ENCODE results near the gene PTPRN2.
"Not testable (repeated sequence)": the region's sequence is repeated elsewhere in the genome, so short reads cannot be mapped to it uniquely, and the experiment has no call there.

PTPRN2 gene

GRCh38 chr7:157740251-157740798 is 847.3 kb downstream of the PTPRN2 start:
- Histone ChIP-seq H3K27me3 (ENCODE audit: control insufficient read depth in 1 of 2, insufficient read depth in 2 of 2, low read length in 2 of 2) (peaks cover 0 to 4% of the 10 kb centered on the region in 2 donors), H3K9ac (ENCODE audit: low read length) (no peak overlapping the region), H3K4me1 (ENCODE audit: insufficient read depth, low read length) (no peaks in the 10 kb centered on the region), H3K36me3 (ENCODE audit: insufficient read depth, low read length) (no peaks in the 10 kb centered on the region), H3K27ac (ENCODE audit: low read depth, low read length) (no peak overlapping the region), H3K9me3 (ENCODE audit: low read length) (no peaks in the 10 kb centered on the region), H3K4me3 (ENCODE audit: low read depth in 1 of 2, low read length in 2 of 2) (no peak overlapping the region)

DNA sequence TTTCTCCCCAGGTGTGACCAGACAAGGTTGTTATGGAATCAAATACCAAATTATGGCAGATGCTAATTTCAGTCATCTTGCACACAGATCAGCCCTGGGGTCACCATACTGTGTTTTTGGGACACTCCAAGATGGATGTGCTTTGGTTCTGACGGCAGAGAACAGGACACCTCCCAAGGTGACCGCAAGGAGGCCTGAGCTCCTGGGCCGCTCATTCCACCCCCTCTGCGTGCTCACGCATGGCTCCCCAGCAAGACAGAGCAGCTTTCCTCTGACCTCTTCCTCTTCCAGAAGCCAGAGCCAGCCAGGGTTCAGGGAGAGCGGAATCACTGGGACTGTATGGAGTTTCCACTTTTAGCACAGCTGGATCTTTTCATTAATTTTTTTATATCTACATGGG is 848.0 kb downstream of the PTPRN2 start:
- Histone ChIP-seq H3K4me3 (ENCODE audit: low read depth in 1 of 2, low read length in 2 of 2) (no peak overlapping the region), H3K27me3 (ENCODE audit: control insufficient read depth in 1 of 2, insufficient read depth in 2 of 2, low read length in 2 of 2) (peaks cover 0 to 4% of the 10 kb centered on the region in 2 donors), H3K9me3 (ENCODE audit: low read length) (no peaks in the 10 kb centered on the region), H3K27ac (ENCODE audit: low read depth, low read length) (no peak overlapping the region), H3K4me1 (ENCODE audit: insufficient read depth, low read length) (no peaks in the 10 kb centered on the region), H3K9ac (ENCODE audit: low read length) (no peak overlapping the region), H3K36me3 (ENCODE audit: insufficient read depth, low read length) (no peaks in the 10 kb centered on the region)

DNA sequence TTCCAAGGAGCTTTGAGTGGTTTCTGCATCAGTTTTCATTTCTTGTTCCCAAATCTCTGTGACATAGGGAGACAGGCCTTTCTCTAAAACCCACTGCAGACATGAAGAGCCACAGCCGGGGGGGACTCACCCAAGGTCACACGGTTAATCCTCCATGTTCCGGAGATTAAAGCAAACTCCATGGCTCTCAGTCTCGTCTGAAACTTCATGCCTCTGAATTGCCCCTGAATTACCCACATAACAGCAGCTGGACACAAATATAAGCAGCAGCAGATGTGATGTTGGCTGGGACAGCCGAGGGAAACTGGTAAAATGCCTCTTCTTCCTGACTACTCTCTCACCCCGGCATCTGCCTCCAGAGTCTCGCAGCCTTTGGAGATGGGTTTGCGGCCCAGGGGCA is 848.6 kb downstream of the PTPRN2 start:
- Histone ChIP-seq H3K27me3 (ENCODE audit: control insufficient read depth in 1 of 2, insufficient read depth in 2 of 2, low read length in 2 of 2) (peaks cover 0 to 4% of the 10 kb centered on the region in 2 donors), H3K4me1 (ENCODE audit: insufficient read depth, low read length) (no peaks in the 10 kb centered on the region), H3K9me3 (ENCODE audit: low read length) (no peaks in the 10 kb centered on the region), H3K9ac (ENCODE audit: low read length) (no peak overlapping the region), H3K27ac (ENCODE audit: low read depth, low read length) (no peak overlapping the region), H3K4me3 (ENCODE audit: low read depth in 1 of 2, low read length in 2 of 2) (no peak overlapping the region), H3K36me3 (ENCODE audit: insufficient read depth, low read length) (no peaks in the 10 kb centered on the region)

DNA sequence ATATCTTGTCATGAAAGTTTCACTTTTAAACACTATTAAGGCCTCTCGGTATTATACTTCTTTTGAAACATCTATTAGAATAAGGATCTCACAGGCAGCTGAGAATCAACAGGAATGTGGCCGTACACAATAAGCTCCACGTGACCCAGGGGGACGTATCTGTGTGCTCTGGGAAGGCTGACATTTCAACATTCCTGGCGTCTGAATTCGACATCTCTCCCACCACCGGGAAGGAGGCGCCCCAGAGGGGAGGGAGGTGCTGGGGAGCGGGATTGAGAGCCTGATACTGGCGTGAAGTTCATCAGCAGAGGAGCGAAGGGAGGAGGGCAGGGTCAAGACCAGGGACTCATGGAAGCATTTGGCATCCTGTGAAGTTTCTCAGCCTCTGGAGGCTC is 849.6 kb downstream of the PTPRN2 start:
- H3K4me1 ChIP-seq (ENCODE audit: insufficient read depth, low read length), result no peaks in the 10 kb centered on the region
- no peak overlapping the region for H3K9ac ChIP-seq (ENCODE audit: low read length)
- no peak overlapping the region for H3K4me3 ChIP-seq (ENCODE audit: low read depth in 1 of 2, low read length in 2 of 2)
- no peaks in the 10 kb centered on the region for H3K36me3 ChIP-seq (ENCODE audit: insufficient read depth, low read length)
- no peak overlapping the region for H3K27ac ChIP-seq (ENCODE audit: low read depth, low read length)
- peaks cover 0 to 4% of the 10 kb centered on the region in 2 donors for H3K27me3 ChIP-seq (ENCODE audit: control insufficient read depth in 1 of 2, insufficient read depth in 2 of 2, low read length in 2 of 2)
- no peaks in the 10 kb centered on the region for H3K9me3 ChIP-seq (ENCODE audit: low read length)

GRCh38 chr7:157737151-157738065 is 850.2 kb downstream of the PTPRN2 start:
- no peak overlapping the region for H3K4me3 ChIP-seq (ENCODE audit: low read depth in 1 of 2, low read length in 2 of 2)
- no peak overlapping the region for H3K9ac ChIP-seq (ENCODE audit: low read length)
- no peaks in the 10 kb centered on the region for H3K36me3 ChIP-seq (ENCODE audit: insufficient read depth, low read length)
- H3K27ac ChIP-seq (ENCODE audit: low read depth, low read length), result no peak overlapping the region
- no peaks in the 10 kb centered on the region for H3K4me1 ChIP-seq (ENCODE audit: insufficient read depth, low read length)
- H3K27me3 ChIP-seq (ENCODE audit: control insufficient read depth in 1 of 2, insufficient read depth in 2 of 2, low read length in 2 of 2), result peaks cover 0 to 4% of the 10 kb centered on the region in 2 donors
- no peaks in the 10 kb centered on the region for H3K9me3 ChIP-seq (ENCODE audit: low read length)

GRCh38 chr7:157736341-157736740 is 851.3 kb downstream of the PTPRN2 start:
- no peak overlapping the region for H3K4me3 ChIP-seq (ENCODE audit: low read depth in 1 of 2, low read length in 2 of 2)
- no peak overlapping the region for H3K27ac ChIP-seq (ENCODE audit: low read depth, low read length)
- no peaks in the 10 kb centered on the region for H3K9me3 ChIP-seq (ENCODE audit: low read length)
- peaks cover 0 to 4% of the 10 kb centered on the region in 2 donors for H3K27me3 ChIP-seq (ENCODE audit: control insufficient read depth in 1 of 2, insufficient read depth in 2 of 2, low read length in 2 of 2)
- H3K9ac ChIP-seq (ENCODE audit: low read length), result no peak overlapping the region
- H3K36me3 ChIP-seq (ENCODE audit: insufficient read depth, low read length), result no peaks in the 10 kb centered on the region
- H3K4me1 ChIP-seq (ENCODE audit: insufficient read depth, low read length), result no peaks in the 10 kb centered on the region

GRCh38 chr7:157735826-157736225 is 851.8 kb downstream of the PTPRN2 start:
- peaks cover 0 to 4% of the 10 kb centered on the region in 2 donors for H3K27me3 ChIP-seq (ENCODE audit: control insufficient read depth in 1 of 2, insufficient read depth in 2 of 2, low read length in 2 of 2)
- no peak overlapping the region for H3K9ac ChIP-seq (ENCODE audit: low read length)
- no peak overlapping the region for H3K4me3 ChIP-seq (ENCODE audit: low read depth in 1 of 2, low read length in 2 of 2)
- no peaks in the 10 kb centered on the region for H3K4me1 ChIP-seq (ENCODE audit: insufficient read depth, low read length)
- no peak overlapping the region for H3K27ac ChIP-seq (ENCODE audit: low read depth, low read length)
- H3K9me3 ChIP-seq (ENCODE audit: low read length), result no peaks in the 10 kb centered on the region
- H3K36me3 ChIP-seq (ENCODE audit: insufficient read depth, low read length), result no peaks in the 10 kb centered on the region

DNA sequence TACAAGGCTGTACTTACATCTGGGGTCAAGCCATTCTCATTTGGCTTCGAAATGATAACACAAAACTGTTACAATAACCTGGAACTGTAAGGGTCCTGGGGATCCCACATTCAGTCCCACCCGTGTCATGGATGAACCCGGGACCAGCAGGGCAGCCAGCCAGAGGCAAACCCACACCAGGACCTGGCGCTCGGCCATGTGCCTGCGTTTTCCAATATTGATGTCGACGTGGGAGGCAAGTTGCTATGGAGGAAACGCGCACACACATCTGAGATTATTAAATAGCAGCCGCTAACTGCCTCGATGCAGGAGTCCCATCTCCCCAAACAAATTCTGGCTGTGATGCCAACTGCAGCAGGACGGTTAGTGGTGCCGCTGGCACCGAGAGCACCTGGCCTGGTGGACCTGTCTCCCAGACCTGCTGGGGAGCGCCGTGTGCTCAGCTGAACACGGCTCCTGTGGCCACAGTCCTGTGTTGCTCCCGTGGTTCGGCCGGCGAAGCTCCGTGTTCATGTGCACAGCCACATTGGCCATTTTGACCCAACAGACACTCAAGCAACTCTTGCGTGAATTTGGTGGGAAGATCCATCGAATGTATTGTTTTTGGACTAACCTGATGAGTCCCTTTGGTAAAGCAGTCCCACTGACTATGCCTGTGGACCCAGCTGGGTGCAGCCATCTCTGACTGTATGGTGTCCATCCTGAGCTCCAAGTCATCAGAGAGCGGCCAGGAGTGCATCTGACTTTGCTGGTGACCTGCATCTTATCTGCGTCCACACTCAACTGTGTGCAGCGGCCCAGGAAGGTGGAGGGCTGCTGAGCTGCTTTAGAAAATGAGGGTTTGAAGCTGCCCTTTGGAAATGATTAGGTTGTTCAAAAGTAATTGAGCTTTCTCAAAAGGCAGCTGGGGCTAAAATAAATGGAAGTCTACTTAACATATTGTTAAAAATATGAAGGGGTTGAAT is 852.7 kb downstream of the PTPRN2 start:
- H3K4me3 ChIP-seq (ENCODE audit: low read depth in 1 of 2, low read length in 2 of 2), result no peak overlapping the region
- no peak overlapping the region for H3K9ac ChIP-seq (ENCODE audit: low read length)
- no peak overlapping the region for H3K27ac ChIP-seq (ENCODE audit: low read depth, low read length)
- no peaks in the 10 kb centered on the region for H3K36me3 ChIP-seq (ENCODE audit: insufficient read depth, low read length)
- H3K27me3 ChIP-seq (ENCODE audit: control insufficient read depth in 1 of 2, insufficient read depth in 2 of 2, low read length in 2 of 2), result peaks cover 0 to 4% of the 10 kb centered on the region in 2 donors
- H3K4me1 ChIP-seq (ENCODE audit: insufficient read depth, low read length), result no peaks in the 10 kb centered on the region
- no peaks in the 10 kb centered on the region for H3K9me3 ChIP-seq (ENCODE audit: low read length)

- H3K4me1 ChIP-seq (ENCODE audit: insufficient read depth, low read length); H3K27ac ChIP-seq (ENCODE audit: low read depth, low read length): not testable (repeated sequence)
Measured at GRCh38 chr7:157733760-157734395, 853.7 kb downstream of the PTPRN2 start.

GRCh38 chr7:157731126-157731525 is 856.5 kb downstream of the PTPRN2 start:
- Histone ChIP-seq H3K4me3 (ENCODE audit: low read depth in 1 of 2, low read length in 2 of 2) (no peak overlapping the region), H3K9ac (ENCODE audit: low read length) (no peak overlapping the region), H3K27me3 (ENCODE audit: control insufficient read depth in 1 of 2, insufficient read depth in 2 of 2, low read length in 2 of 2) (no peaks in the 10 kb centered on the region), H3K4me1 (ENCODE audit: insufficient read depth, low read length) (no peaks in the 10 kb centered on the region), H3K9me3 (ENCODE audit: low read length) (no peaks in the 10 kb centered on the region), H3K36me3 (ENCODE audit: insufficient read depth, low read length) (no peaks in the 10 kb centered on the region), H3K27ac (ENCODE audit: low read depth, low read length) (no peak overlapping the region)

More at GRCh38 chr7:157733760-157734395, 853.7 kb downstream of the PTPRN2 start:
- not testable (repeated sequence) for H3K36me3 ChIP-seq (ENCODE audit: insufficient read depth, low read length); H3K27me3 ChIP-seq (ENCODE audit: control insufficient read depth in 1 of 2, insufficient read depth in 2 of 2, low read length in 2 of 2); H3K9me3 ChIP-seq (ENCODE audit: low read length); H3K4me3 ChIP-seq (ENCODE audit: low read depth in 1 of 2, low read length in 2 of 2); H3K9ac ChIP-seq (ENCODE audit: low read length)

GRCh38 chr7:157730614-157731013 is 857.0 kb downstream of the PTPRN2 start:
- Histone ChIP-seq H3K4me3 (ENCODE audit: low read depth in 1 of 2, low read length in 2 of 2) (no peak overlapping the region), H3K9me3 (ENCODE audit: low read length) (no peaks in the 10 kb centered on the region), H3K27ac (ENCODE audit: low read depth, low read length) (no peak overlapping the region), H3K4me1 (ENCODE audit: insufficient read depth, low read length) (no peaks in the 10 kb centered on the region), H3K9ac (ENCODE audit: low read length) (no peak overlapping the region), H3K27me3 (ENCODE audit: control insufficient read depth in 1 of 2, insufficient read depth in 2 of 2, low read length in 2 of 2) (no peaks in the 10 kb centered on the region), H3K36me3 (ENCODE audit: insufficient read depth, low read length) (no peaks in the 10 kb centered on the region)

All from muscle layer of colon (tissue), 2 donors.